HEK293T (cell line): ENCODE data around the gene SUSD6.

Experiments
- CTCF ChIA-PET: fragments of 350-600 bp; formaldehyde crosslinking; extraction: SDS; loops from one replicate; lab custom pipeline; 2021; ENCODE audit warnings: antibody characterized with exemption, inconsistent platforms; lab: Yijun Ruan, JAX
- POLR2A ChIA-PET: fragments of 350-600 bp; formaldehyde crosslinking; extraction: SDS; loops from one replicate; lab custom pipeline; 2020; ENCODE audit warnings: antibody characterized with exemption, inconsistent platforms; lab: Yijun Ruan, JAX
- DNase-seq: peaks from one replicate; pipeline ENCODE4 v3.0.0; 2012; ENCODE audit warnings: mixed read lengths; ENCODE audit errors: extremely low spot score
- ARNT ChIP-seq: fragments of 450-650 bp; IDR thresholded peaks from 2 replicates; pipeline ENCODE4 v1.6.1; 2017; ENCODE audit warnings: mild to moderate bottlenecking
- BHLHE40 ChIP-seq: fragments of 450-650 bp; IDR thresholded peaks from 2 replicates; pipeline ENCODE4 v1.6.1; 2016; ENCODE audit warnings: mild to moderate bottlenecking, moderate library complexity, borderline replicate concordance
- CTBP1 ChIP-seq: fragments of 450-650 bp; IDR thresholded peaks from 2 replicates; pipeline ENCODE4 v1.6.1; 2016; ENCODE audit warnings: borderline replicate concordance
- ELF4 ChIP-seq: fragments of 450-650 bp; IDR thresholded peaks from 2 replicates; pipeline ENCODE4 v1.6.1; 2017; ENCODE audit warnings: antibody characterized with exemption
- FOXA1 ChIP-seq: fragments of 450-650 bp; IDR thresholded peaks from 2 replicates; pipeline ENCODE4 v1.6.1; 2016; ENCODE audit warnings: mild to moderate bottlenecking
- FOXK2 ChIP-seq: fragments of 450-650 bp; IDR thresholded peaks from 2 replicates; pipeline ENCODE4 v1.6.1; 2016; ENCODE audit warnings: mild to moderate bottlenecking
- FOXM1 ChIP-seq: fragments of 450-650 bp; IDR thresholded peaks from 2 replicates; pipeline ENCODE4 v1.6.1; 2017; ENCODE audit warnings: mild to moderate bottlenecking, borderline replicate concordance
- HDGF ChIP-seq: fragments of 450-650 bp; IDR thresholded peaks from 2 replicates; pipeline ENCODE4 v1.6.1; 2017; ENCODE audit warnings: antibody characterized with exemption, borderline replicate concordance
- L3MBTL2 ChIP-seq: fragments of 450-650 bp; conservative IDR thresholded peaks from 2 replicates; pipeline ENCODE4 v1.6.1; 2016; ENCODE audit warnings: mild to moderate bottlenecking
- LEF1 ChIP-seq: fragments of 450-650 bp; IDR thresholded peaks from 2 replicates; pipeline ENCODE4 v1.6.1; 2017; ENCODE audit warnings: mild to moderate bottlenecking, borderline replicate concordance
- NFRKB ChIP-seq: fragments of 450-650 bp; IDR thresholded peaks from 2 replicates; pipeline ENCODE4 v1.6.1; 2016; ENCODE audit warnings: mild to moderate bottlenecking, moderate library complexity
- PKNOX1 ChIP-seq: fragments of 450-650 bp; IDR thresholded peaks from 2 replicates; pipeline ENCODE4 v1.6.1; 2016
- SP1 ChIP-seq: fragments of 450-650 bp; IDR thresholded peaks from 2 replicates; pipeline ENCODE4 v1.6.1; 2017
- SUZ12 ChIP-seq: fragments of 450-650 bp; IDR thresholded peaks from 2 replicates; pipeline ENCODE4 v1.6.1; 2016; ENCODE audit warnings: mild to moderate bottlenecking
- TARDBP ChIP-seq: fragments of 450-650 bp; IDR thresholded peaks from 2 replicates; pipeline ENCODE4 v1.6.1; 2016
- ZNF384 ChIP-seq: fragments of 450-650 bp; IDR thresholded peaks from 2 replicates; pipeline ENCODE4 v1.6.1; 2016

SUSD6 gene

GRCh38 chr14:69701857-69702256 is 90.5 kb downstream of the SUSD6 start:
- DNase-seq = no peak
- ChIA-PET CTCF (interaction anchor here (0.5 to 0.7 kb wide), 3 partner anchors 53 to 501 kb away, joined by 3 to 4 read pairs (median 3); no protein-coding TSS in a partner anchor), POLR2A (interaction anchor here (0.9 kb wide), 1 partner anchor 9 kb away, joined by 4 read pairs; no protein-coding TSS in a partner anchor)
- TF ChIP-seq L3MBTL2 (no peak), NFRKB (no peak), SUZ12 (no peak), ARNT (no peak), ZNF384 (no peak), LEF1 (no peak), CTBP1 (no peak), FOXA1 (no peak), HDGF (no peak)

GRCh38 chr14:69703047-69704039 is 91.9 kb downstream of the SUSD6 start:
- TF ChIP-seq FOXM1 (no peak), FOXA1 (no peak), ELF4 (no peak), CTBP1 (no peak), SUZ12 (no peak), SP1 (no peak), TARDBP (no peak), HDGF (no peak), L3MBTL2 (no peak), ZNF384 (no peak), ARNT (no peak), PKNOX1 (no peak), LEF1 (no peak), NFRKB (no peak)
- no peak for DNase-seq
- ChIA-PET POLR2A (no interaction called here), CTCF (no interaction called here)

- TF ChIP-seq ARNT = no peak
- no peak for TF ChIP-seq FOXK2
- no peak for TF ChIP-seq FOXA1
- TF ChIP-seq L3MBTL2 = no peak
- TF ChIP-seq FOXM1 = no peak
- no peak for TF ChIP-seq CTBP1
- no peak for TF ChIP-seq ZNF384
- no peak for TF ChIP-seq HDGF
- TF ChIP-seq BHLHE40 = no peak
- TF ChIP-seq SUZ12 = no peak
- TF ChIP-seq PKNOX1 = no peak
- TF ChIP-seq ELF4 = no peak
- no peak for TF ChIP-seq TARDBP
- no peak for TF ChIP-seq SP1
- no peak for TF ChIP-seq LEF1
- TF ChIP-seq NFRKB = no peak
- CTCF ChIA-PET = no interaction called here
- POLR2A ChIA-PET = no interaction called here
- no peak for DNase-seq
Observed at GRCh38 chr14:69704319-69704718, 92.9 kb downstream of the SUSD6 start.

- DNase-seq = no peak
- ChIA-PET POLR2A (no interaction called here), CTCF (interaction anchor here (0.8 kb wide), 1 partner anchor 101 kb away, joined by 3 read pairs; no protein-coding TSS in a partner anchor)
- TF ChIP-seq CTBP1 (no peak), HDGF (no peak), SP1 (no peak), BHLHE40 (no peak), FOXM1 (no peak), FOXA1 (no peak), NFRKB (no peak), TARDBP (no peak), LEF1 (no peak), PKNOX1 (no peak), L3MBTL2 (no peak), ZNF384 (no peak), SUZ12 (no peak), ARNT (no peak), ELF4 (no peak), FOXK2 (no peak)
Observed at GRCh38 chr14:69705706-69706105, 94.3 kb downstream of the SUSD6 start.

GRCh38 chr14:69708049-69708448 is 96.7 kb downstream of the SUSD6 start:
- no peak for DNase-seq
- TF ChIP-seq LEF1 = no peak
- no peak for TF ChIP-seq TARDBP
- TF ChIP-seq HDGF = no peak
- TF ChIP-seq BHLHE40 = no peak
- TF ChIP-seq PKNOX1 = no peak
- no peak for TF ChIP-seq FOXA1
- no peak for TF ChIP-seq L3MBTL2
- no peak for TF ChIP-seq ZNF384
- no peak for TF ChIP-seq CTBP1
- no peak for TF ChIP-seq FOXK2
- ChIA-PET POLR2A (no interaction called here), CTCF (no interaction called here)
